ENCODE measurements around the gene PLCB3. TPM values are rescaled to one million over a fixed set of nuclear protein-coding genes. Genes with fewer than 3 reads are reported as not detected.

Gene PLCB3
- total RNA-seq, 4 donors from 2014 or later = 196 to 453 (median 359) TPM

DNA sequence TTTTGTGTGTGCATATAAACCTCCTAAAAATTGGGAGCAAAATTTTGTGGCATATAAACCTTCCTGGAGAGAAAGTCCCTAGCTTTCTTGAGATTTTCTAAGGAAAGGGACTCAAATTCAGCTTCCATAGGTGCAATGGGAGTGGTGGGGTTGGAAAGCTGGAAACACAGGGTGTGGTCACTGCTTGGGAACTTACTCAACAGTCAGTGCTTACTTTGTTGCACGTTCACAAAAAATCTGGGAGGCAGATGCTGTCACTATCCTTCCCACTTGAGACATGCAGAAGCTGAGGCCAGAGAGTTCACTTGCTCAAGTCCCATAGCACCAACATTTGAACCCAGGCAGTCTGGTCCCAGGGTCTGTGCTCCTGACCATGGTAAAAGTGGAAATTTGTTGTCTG, 44.9 kb downstream of the PLCB3 start:
- no peak for TF ChIP-seq POLR2A (IDR thresholded peaks at IDR 0.05)
- TF ChIP-seq, protein P1, sequence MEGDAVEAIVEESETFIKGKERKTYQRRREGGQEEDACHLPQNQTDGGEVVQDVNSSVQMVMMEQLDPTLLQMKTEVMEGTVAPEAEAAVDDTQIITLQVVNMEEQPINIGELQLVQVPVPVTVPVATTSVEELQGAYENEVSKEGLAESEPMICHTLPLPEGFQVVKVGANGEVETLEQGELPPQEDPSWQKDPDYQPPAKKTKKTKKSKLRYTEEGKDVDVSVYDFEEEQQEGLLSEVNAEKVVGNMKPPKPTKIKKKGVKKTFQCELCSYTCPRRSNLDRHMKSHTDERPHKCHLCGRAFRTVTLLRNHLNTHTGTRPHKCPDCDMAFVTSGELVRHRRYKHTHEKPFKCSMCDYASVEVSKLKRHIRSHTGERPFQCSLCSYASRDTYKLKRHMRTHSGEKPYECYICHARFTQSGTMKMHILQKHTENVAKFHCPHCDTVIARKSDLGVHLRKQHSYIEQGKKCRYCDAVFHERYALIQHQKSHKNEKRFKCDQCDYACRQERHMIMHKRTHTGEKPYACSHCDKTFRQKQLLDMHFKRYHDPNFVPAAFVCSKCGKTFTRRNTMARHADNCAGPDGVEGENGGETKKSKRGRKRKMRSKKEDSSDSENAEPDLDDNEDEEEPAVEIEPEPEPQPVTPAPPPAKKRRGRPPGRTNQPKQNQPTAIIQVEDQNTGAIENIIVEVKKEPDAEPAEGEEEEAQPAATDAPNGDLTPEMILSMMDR (IDR thresholded peaks at IDR 0.05) = no peak
- Histone ChIP-seq H3K36me3 (no peaks in the 10 kb centered on the region), H3K9me3 (no peaks in the 10 kb centered on the region), H3K27ac (no peak overlapping the region), H3K4me1 (peaks cover 0 to 36% (median 29%) of the 10 kb centered on the region in 4 donors), H3K4me3 (no peak overlapping the region), H3K27me3 (peaks cover 0 to 64% of the 10 kb centered on the region in 2 donors)
- no peak for DNase-seq

DNA sequence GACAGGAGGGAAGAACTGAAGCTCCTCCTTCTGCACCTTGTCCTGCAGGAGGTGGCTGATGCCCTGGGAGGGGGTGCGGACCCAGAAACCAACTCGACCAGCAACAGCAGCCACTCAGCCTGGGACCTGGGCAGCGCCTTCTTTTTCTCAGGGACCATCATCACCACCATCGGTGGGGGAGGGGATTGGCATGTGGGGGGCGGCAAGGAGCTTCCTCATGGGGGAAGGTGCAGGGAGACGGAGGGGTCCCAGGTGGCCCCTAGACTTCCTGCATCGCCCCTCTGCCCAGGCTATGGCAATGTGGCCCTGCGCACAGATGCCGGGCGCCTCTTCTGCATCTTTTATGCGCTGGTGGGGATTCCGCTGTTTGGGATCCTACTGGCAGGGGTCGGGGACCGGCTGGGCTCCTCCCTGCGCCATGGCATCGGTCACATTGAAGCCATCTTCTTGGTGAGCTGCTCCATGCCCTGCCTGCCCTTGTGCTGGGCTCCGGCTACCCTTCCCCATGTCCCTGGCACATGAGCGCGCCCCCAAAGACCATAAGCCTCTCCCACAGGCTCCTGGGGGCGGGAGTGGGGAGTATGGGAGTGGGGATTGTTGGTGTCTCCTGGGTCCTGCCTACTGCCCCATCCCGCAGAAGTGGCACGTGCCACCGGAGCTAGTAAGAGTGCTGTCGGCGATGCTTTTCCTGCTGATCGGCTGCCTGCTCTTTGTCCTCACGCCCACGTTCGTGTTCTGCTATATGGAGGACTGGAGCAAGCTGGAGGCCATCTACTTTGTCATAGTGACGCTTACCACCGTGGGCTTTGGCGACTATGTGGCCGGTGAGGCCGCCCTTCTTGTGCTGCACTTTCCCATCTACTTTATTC, 45.7 kb downstream of the PLCB3 start:
- H3K27me3 ChIP-seq = peaks cover 0 to 56% of the 10 kb centered on the region in 2 donors
- H3K4me1 ChIP-seq = peaks cover 0 to 28% (median 23%) of the 10 kb centered on the region in 4 donors
- no peak overlapping the region for H3K27ac ChIP-seq
- no peaks in the 10 kb centered on the region for H3K36me3 ChIP-seq
- no peak overlapping the region for H3K4me3 ChIP-seq
- peak in 1 of 3 donors; percentile 34 for DNase-seq
- no peak for TF ChIP-seq POLR2A (IDR thresholded peaks at IDR 0.05)
- TF ChIP-seq, protein P1 (IDR thresholded peaks at IDR 0.05) = no peak
- no peaks in the 10 kb centered on the region for H3K9me3 ChIP-seq

DNA sequence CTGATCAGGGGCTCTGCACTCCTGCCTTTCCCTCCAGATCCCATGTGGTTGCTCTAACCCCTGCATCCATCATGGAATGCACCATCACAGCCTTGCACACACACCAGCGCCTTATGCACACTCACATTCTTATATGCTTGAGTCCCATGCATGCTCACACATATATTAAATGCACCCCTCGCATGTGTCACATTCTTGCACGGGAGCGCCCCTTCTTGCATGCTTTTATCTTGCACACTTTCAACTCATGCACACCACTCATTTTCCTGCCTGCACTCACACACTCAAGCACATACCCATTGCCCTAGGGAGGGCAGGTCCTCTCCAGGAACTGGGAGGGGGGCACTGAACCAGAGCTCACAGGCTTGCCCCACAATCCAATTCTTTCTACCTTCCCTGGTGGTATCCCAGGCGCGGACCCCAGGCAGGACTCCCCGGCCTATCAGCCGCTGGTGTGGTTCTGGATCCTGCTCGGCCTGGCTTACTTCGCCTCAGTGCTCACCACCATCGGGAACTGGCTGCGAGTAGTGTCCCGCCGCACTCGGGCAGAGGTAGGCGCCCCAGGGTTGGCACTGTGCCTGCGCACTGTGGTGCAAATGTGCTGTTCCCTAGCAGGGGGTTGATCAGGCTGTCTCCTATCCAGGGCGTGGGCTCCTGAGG, 46.5 kb downstream of the PLCB3 start:
- TF ChIP-seq, protein P1 (IDR thresholded peaks at IDR 0.05) = no peak
- TF ChIP-seq POLR2A (IDR thresholded peaks at IDR 0.05) = no peak
- Histone ChIP-seq H3K4me3 (no peak overlapping the region), H3K36me3 (no peaks in the 10 kb centered on the region), H3K4me1 (peaks cover 0 to 21% (median 19%) of the 10 kb centered on the region in 4 donors), H3K27ac (no peak overlapping the region), H3K9me3 (no peaks in the 10 kb centered on the region), H3K27me3 (peaks cover 0 to 48% of the 10 kb centered on the region in 2 donors)
- peak in 1 of 3 donors; percentile 54 for DNase-seq

DNA sequence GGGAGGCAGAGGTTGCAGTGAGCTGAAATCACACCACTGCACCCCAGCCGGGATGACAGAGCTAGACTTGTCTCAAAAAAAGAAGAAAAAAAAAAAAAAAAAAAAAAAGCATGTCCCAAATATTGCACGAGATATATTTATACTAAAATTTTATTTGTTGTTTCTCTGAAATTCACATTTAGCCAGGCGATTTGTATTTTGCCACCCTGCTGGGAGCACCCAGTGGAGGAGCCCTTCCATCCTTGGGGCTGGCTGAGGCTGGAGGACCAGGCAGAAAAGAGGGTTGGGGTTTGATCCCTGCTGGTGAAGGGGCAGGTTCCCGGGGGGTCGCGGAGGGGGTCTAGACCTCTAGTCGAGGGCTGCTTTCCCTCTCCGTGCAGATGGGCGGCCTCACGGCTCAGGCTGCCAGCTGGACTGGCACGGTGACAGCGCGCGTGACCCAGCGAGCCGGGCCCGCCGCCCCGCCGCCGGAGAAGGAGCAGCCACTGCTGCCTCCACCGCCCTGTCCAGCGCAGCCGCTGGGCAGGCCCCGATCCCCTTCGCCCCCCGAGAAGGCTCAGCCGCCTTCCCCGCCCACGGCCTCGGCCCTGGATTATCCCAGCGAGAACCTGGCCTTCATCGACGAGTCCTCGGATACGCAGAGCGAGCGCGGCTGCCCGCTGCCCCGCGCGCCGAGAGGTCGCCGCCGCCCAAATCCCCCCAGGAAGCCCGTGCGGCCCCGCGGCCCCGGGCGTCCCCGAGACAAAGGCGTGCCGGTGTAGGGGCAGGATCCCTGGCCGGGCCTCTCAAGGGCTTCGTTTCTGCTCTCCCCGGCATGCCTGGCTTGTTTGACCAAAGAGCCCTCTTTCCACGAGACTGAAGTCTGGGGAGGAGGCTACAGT, 47.9 kb downstream of the PLCB3 start:
- peaks cover 3 to 29% (median 25%) of the 10 kb centered on the region in 4 donors for H3K4me1 ChIP-seq
- peak overlapping the region in 1 of 4 donors; percentile 42 for H3K27ac ChIP-seq
- DNase-seq = peak in 1 of 3 donors; percentile 71
- TF ChIP-seq, protein P1 (IDR thresholded peaks at IDR 0.05) = no peak
- no peak for TF ChIP-seq POLR2A (IDR thresholded peaks at IDR 0.05)
- no peaks in the 10 kb centered on the region for H3K9me3 ChIP-seq
- peak overlapping the region; percentile 1 to 45 (median 34) for H3K4me3 ChIP-seq
- H3K27me3 ChIP-seq = peaks cover 0 to 42% of the 10 kb centered on the region in 2 donors
- no peaks in the 10 kb centered on the region for H3K36me3 ChIP-seq

Data from Peyer's patch (tissue), 4 donors.